ENCODE measurements around the gene DCHS1. TPM values are rescaled to one million over a fixed set of nuclear protein-coding genes. Genes with fewer than 3 reads are reported as not detected.

Gene DCHS1
- total and polyA plus RNA-seq, 2 of the 13 experiments (the other 11 are each of a cell fraction or from before 2014, with no cell fraction given) = under 0.01 to 0.03 TPM

GRCh38 chr11:6619004-6619745 is 36.4 kb downstream of the DCHS1 start, which contains the start of gene TPP1 (continued):
- TF ChIP-seq ZNF234 (CRISPR knock-in tag; conservative IDR thresholded peaks at IDR 0.05) (no peak), CENPX (CRISPR knock-in tag; IDR thresholded peaks at IDR 0.05) (no peak), MEF2D (CRISPR knock-in tag; IDR thresholded peaks at IDR 0.05) (no peak), ZNF512B (CRISPR knock-in tag; IDR thresholded peaks at IDR 0.05; ENCODE audit: borderline replicate concordance) (no peak), ZNF547 (CRISPR knock-in tag; IDR thresholded peaks at IDR 0.05) (no peak), ZNF891 (CRISPR knock-in tag; IDR thresholded peaks at IDR 0.05) (no peak), FOXJ3 (CRISPR knock-in tag; IDR thresholded peaks at IDR 0.05; ENCODE audit: borderline replicate concordance) (no peak), TCF7 (IDR thresholded peaks at IDR 0.05; ENCODE audit: low read depth) (no peak), SRSF4 (IDR thresholded peaks at IDR 0.05; ENCODE audit: low read depth, low read length, poor library complexity, severe bottlenecking) (no peak), ZNF549 (CRISPR knock-in tag; IDR thresholded peaks at IDR 0.05) (no peak), ZNF431 (CRISPR knock-in tag; IDR thresholded peaks at IDR 0.05; ENCODE audit: borderline replicate concordance, low read depth) (no peak), ZFP91 (CRISPR knock-in tag; IDR thresholded peaks at IDR 0.05; ENCODE audit: borderline replicate concordance) (peak; percentile 76), YY1 (IDR thresholded peaks at IDR 0.05; ENCODE audit: insufficient read depth, insufficient replicate concordance, low read depth, low read length) (no peak), THRA (CRISPR knock-in tag; IDR thresholded peaks at IDR 0.05; ENCODE audit: borderline replicate concordance) (no peak), ERF (CRISPR knock-in tag; IDR thresholded peaks at IDR 0.05) (peak; percentile 62; the same call in 1 of the 2 replicates), ZNF709 (CRISPR knock-in tag; IDR thresholded peaks at IDR 0.05) (no peak), POLR2A (IDR thresholded peaks at IDR 0.05; ENCODE audit: insufficient read depth in 1 of 2, low read depth in 2 of 2, low read length in 2 of 2) (peak; percentile 81 to 88), ISL2 (CRISPR knock-in tag; IDR thresholded peaks at IDR 0.05) (peak; percentile 62), STAG1 (CRISPR knock-in tag; IDR thresholded peaks at IDR 0.05) (no peak), ZNF775 (CRISPR knock-in tag; IDR thresholded peaks at IDR 0.05; ENCODE audit: borderline replicate concordance) (no peak), ATF4 (CRISPR knock-in tag; IDR thresholded peaks at IDR 0.05) (no peak), NCOA1 (CRISPR knock-in tag; IDR thresholded peaks at IDR 0.05) (no peak), ZNF329 (CRISPR knock-in tag; IDR thresholded peaks at IDR 0.05; ENCODE audit: low read depth) (no peak)
